ENCODE data around the gene TACC3. TPM values are rescaled to one million over a fixed set of nuclear protein-coding genes. Genes with fewer than 3 reads are reported as not detected.

TACC3 gene
- total RNA-seq, 4 donors from 2014 or later, result 4.8 to 10.3 (median 5.1) TPM

DNA sequence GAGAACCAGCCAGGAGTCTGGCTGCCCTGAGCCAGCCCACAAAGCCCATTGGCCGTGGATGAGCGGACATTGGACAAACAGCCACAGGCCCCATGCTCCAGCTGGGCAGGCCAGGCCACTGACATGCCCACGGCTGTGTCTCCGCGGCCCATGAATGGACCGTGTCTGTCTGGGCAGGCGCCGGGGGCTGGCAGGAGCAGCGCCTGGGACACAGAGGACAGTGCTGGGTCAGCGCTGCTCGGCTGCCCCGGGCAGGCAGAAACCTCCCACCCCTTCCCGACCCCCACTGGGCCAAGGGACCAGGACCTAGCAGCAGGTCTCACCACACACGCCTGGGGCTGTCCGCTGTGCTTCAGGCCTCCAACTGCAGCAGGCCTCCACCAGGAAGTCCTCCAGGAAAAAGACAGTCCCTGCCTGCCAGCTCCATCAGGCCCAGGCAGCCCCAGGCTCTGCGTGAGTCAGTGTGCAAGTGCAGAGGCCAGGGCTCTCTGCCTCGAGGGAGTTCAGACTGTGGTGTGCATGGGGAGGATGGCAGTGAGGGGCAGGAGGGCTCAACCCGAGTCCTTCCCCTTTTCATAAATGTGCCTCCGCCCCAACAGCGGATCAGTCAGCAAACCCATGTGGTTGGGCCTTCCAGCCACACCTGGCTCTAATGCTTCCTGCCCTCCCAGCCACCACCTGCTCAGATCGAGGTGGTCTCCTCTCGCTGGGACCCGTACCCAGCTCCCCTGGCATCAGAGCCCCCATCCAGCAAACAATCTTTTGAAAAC, 54.6 kb downstream of the TACC3 start:
- no peaks in the 10 kb centered on the region for H3K27me3 ChIP-seq
- H3K4me1 ChIP-seq, result peaks cover 3 to 11% of the 10 kb centered on the region in 2 donors
- intact Hi-C loops (cut with DNase I), result no loop called here
- no peak overlapping the region for H3K27ac ChIP-seq
- TF ChIP-seq POLR2A (IDR thresholded peaks at IDR 0.05) (no peak), CTCF (IDR thresholded peaks at IDR 0.05) (no peak)
- H3K36me3 ChIP-seq, result no peaks in the 10 kb centered on the region
- DNase-seq, result peak; percentile 40 to 45
- H3K4me3 ChIP-seq (replicated peaks in 1 of 3), result no peak overlapping the region
- 64 to 72% methylated on average over 10 to 11 of the region's 23 CpGs for whole genome bisulfite sequencing, 2 donors
- H3K9me3 ChIP-seq, result no peaks in the 10 kb centered on the region

- Histone ChIP-seq H3K9me3 (no peaks in the 10 kb centered on the region), H3K4me1 (peaks cover 3 to 11% of the 10 kb centered on the region in 2 donors), H3K27ac (no peak overlapping the region), H3K36me3 (no peaks in the 10 kb centered on the region), H3K4me3 (replicated peaks in 1 of 3) (no peak overlapping the region), H3K27me3 (no peaks in the 10 kb centered on the region)
- intact Hi-C loops (cut with DNase I), result no loop called here
- 94 to 96% methylated on average over 20 to 23 of the region's 24 CpGs for WGBS, 2 donors
- no peak for DNase-seq
- TF ChIP-seq POLR2A (IDR thresholded peaks at IDR 0.05), result no peak
- TF ChIP-seq CTCF (IDR thresholded peaks at IDR 0.05), result no peak
Measured at GRCh38 chr4:1776521-1777161, 55.3 kb downstream of the TACC3 start.

DNA sequence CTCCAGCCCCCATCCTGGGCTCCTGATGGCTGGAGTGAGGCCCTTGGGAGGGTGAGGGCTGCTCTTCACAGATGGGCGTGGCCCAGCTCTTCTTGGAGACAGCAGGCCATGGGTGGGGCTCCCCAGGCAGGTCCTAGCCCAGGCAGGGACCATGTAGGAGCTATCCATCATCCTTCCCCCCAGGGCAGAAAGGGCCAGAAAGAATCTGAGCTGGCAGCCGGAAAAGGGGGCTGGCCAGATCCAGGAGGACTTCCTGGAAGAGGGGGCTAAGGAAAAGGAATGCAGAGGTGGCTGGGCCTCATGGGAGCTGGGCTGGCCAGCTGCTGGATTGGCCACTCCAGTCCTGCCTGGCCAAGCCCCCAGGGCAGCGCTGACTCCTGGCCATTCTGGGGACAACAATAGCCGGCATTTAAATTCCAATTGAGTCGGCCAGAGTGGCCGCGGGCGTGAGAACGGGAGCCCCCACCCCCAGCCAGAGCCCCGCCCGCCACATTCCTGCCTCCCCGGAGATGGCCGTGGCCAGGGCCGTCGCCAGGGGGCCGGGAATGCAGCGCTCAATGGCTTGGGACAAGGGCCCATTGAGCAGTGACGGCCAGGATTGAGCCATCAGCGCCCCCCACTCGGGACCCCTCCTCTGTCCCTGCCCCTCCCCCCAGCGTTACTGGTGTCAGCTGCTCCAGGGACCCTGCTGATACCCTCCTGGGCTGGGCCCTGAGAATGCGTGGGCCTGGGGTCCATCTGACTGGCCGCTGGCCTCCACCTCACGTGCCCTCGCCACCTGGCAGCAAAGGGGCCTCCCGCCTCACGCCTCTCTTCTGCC, 56.7 kb downstream of the TACC3 start:
- WGBS, 2 donors, result 41 to 54% methylated on average over 15 of the region's 27 CpGs
- intact Hi-C loops (cut with DNase I), result no loop called here
- TF ChIP-seq POLR2A (IDR thresholded peaks at IDR 0.05) (no peak), CTCF (IDR thresholded peaks at IDR 0.05) (peak in 1 of 6 experiments; percentile 12)

GRCh38 chr4:1778642-1779392, 57.5 kb downstream of the TACC3 start:
- WGBS, 2 donors, result 85 to 93% methylated on average over 12 to 13 of the region's 18 CpGs
- no peaks in the 10 kb centered on the region for H3K36me3 ChIP-seq
- H3K27ac ChIP-seq, result no peak overlapping the region
- no peak for DNase-seq
- H3K9me3 ChIP-seq, result no peaks in the 10 kb centered on the region
- peaks cover 3 to 14% of the 10 kb centered on the region in 2 donors for H3K4me1 ChIP-seq
- TF ChIP-seq POLR2A (IDR thresholded peaks at IDR 0.05), result no peak
- no peak for TF ChIP-seq CTCF (IDR thresholded peaks at IDR 0.05)
- intact Hi-C loops (cut with DNase I), result no loop called here
- H3K27me3 ChIP-seq, result no peaks in the 10 kb centered on the region
- H3K4me3 ChIP-seq (replicated peaks in 1 of 3), result no peak overlapping the region

More for the DNA sequence above, 56.7 kb downstream of the TACC3 start:
- H3K27me3 ChIP-seq, result no peaks in the 10 kb centered on the region
- peaks cover 3 to 11% of the 10 kb centered on the region in 2 donors for H3K4me1 ChIP-seq
- H3K36me3 ChIP-seq, result no peaks in the 10 kb centered on the region
- H3K27ac ChIP-seq, result no peak overlapping the region
- DNase-seq, result peak; percentile 25 to 32
- H3K4me3 ChIP-seq (replicated peaks in 1 of 3), result no peak overlapping the region
- no peaks in the 10 kb centered on the region for H3K9me3 ChIP-seq
